Mesenchymal stem cell (in vitro differentiated cells and primary cell): ENCODE results near the gene SSBP2.
"Not testable (repeated sequence)": the region's sequence is repeated elsewhere in the genome, so short reads cannot be mapped to it uniquely, and the experiment has no call there.

Experiments used
- DNase-seq: peaks from one replicate; pipeline ENCODE4 v3.0.0-alpha.2; 2013
- H2AFZ ChIP-seq: one replicate; pipeline ENCODE4 v1.6.1; 2013; ENCODE audit warnings: low read depth, mild to moderate bottlenecking, control low read depth, inconsistent platforms, low read length, moderate library complexity
- H2AK5ac ChIP-seq: 2 replicates; pipeline ENCODE4 v1.6.1; 2013; ENCODE audit warnings: low read length, moderate library complexity, mild to moderate bottlenecking, inconsistent platforms; ENCODE audit not compliant: severe bottlenecking
- H2BK120ac ChIP-seq: one replicate; pipeline ENCODE4 v1.6.1; 2013; ENCODE audit warnings: low read depth, mild to moderate bottlenecking, inconsistent platforms, low read length, moderate library complexity
- H2BK12ac ChIP-seq, 2 experiments: one replicate each; pipeline ENCODE4 v1.6.1; 2013; ENCODE audit warnings: inconsistent platforms in 2 of 2, low read length in 2 of 2, mild to moderate bottlenecking in 2 of 2, moderate library complexity in 2 of 2, control low read depth in 1 of 2
- H2BK15ac ChIP-seq: one replicate; pipeline ENCODE4 v1.6.1; 2013; ENCODE audit warnings: mild to moderate bottlenecking, low read depth, inconsistent platforms; ENCODE audit not compliant: poor library complexity, severe bottlenecking
- H2BK5ac ChIP-seq: 2 replicates; pipeline ENCODE4 v1.6.1; 2013; ENCODE audit warnings: low read depth, mild to moderate bottlenecking, low read length, control low read depth, inconsistent platforms; ENCODE audit not compliant: poor library complexity, severe bottlenecking
- H3K14ac ChIP-seq, 2 experiments: one replicate each; pipeline ENCODE4 v1.6.1; 2013; ENCODE audit warnings: inconsistent platforms in 2 of 2, low read length in 2 of 2, control low read depth in 1 of 2, mild to moderate bottlenecking in 1 of 2, moderate library complexity in 1 of 2
- H3K18ac ChIP-seq, 2 experiments: one replicate each; pipeline ENCODE4 v1.6.1; 2013; ENCODE audit warnings: inconsistent platforms in 2 of 2, low read length in 2 of 2, control low read depth in 1 of 2, low read depth in 1 of 2, mild to moderate bottlenecking in 1 of 2
- H3K23ac ChIP-seq, 2 experiments: one replicate each; pipeline ENCODE4 v1.6.1; 2013; ENCODE audit warnings: inconsistent platforms in 2 of 2, low read length in 2 of 2, mild to moderate bottlenecking in 2 of 2, moderate library complexity in 2 of 2, control low read depth in 1 of 2
- H3K27ac ChIP-seq: 2 replicates; pipeline ENCODE4 v1.5.1; 2013; ENCODE audit warnings: mild to moderate bottlenecking, moderate library complexity, low read length, control low read depth, inconsistent platforms; ENCODE audit not compliant: poor library complexity, severe bottlenecking
- H3K27me3 ChIP-seq, 2 experiments: 2 replicates each; pipeline versions ENCODE4 v1.6.1 to v1.7.0; 2013; ENCODE audit warnings: low read length in 2 of 2, mild to moderate bottlenecking in 2 of 2, moderate library complexity in 2 of 2, control low read depth in 1 of 2, inconsistent platforms in 1 of 2; ENCODE audit not compliant: control insufficient read depth in 1 of 2, insufficient read depth in 1 of 2
- H3K36me3 ChIP-seq, 2 experiments: 2 replicates each; pipeline versions ENCODE4 v1.6.1 to v1.7.0; 2013; ENCODE audit warnings: low read length in 2 of 2, control low read depth in 1 of 2, inconsistent platforms in 1 of 2, low read depth in 1 of 2, mild to moderate bottlenecking in 1 of 2; ENCODE audit not compliant: insufficient read depth in 2 of 2, control insufficient read depth in 1 of 2
- H3K4ac ChIP-seq, 2 experiments: one replicate each; pipeline ENCODE4 v1.6.1; 2013; ENCODE audit warnings: inconsistent platforms in 2 of 2, low read length in 2 of 2, mild to moderate bottlenecking in 2 of 2, moderate library complexity in 2 of 2, control low read depth in 1 of 2, low read depth in 1 of 2
- H3K4me1 ChIP-seq: 2 replicates; pipeline ENCODE4 v1.6.1; 2013; ENCODE audit warnings: low read depth, low read length, control low read depth; ENCODE audit not compliant: control insufficient read depth, insufficient read depth
- H3K4me2 ChIP-seq: 2 replicates; pipeline ENCODE4 v1.6.1; 2013; ENCODE audit warnings: low read length, mild to moderate bottlenecking, inconsistent platforms; ENCODE audit not compliant: poor library complexity, severe bottlenecking
- H3K4me3 ChIP-seq, 2 experiments: 2 replicates each; pipeline versions ENCODE4 v1.5.1 to v1.7.0; 2013; ENCODE audit warnings: low read length in 2 of 2, mild to moderate bottlenecking in 2 of 2, control low read depth in 1 of 2, low read depth in 1 of 2; ENCODE audit not compliant: insufficient read depth in 1 of 2
- H3K79me1 ChIP-seq: replicated peaks from 2 replicates; pipeline ENCODE4 v1.6.1; 2013; ENCODE audit warnings: mild to moderate bottlenecking, control low read depth, low read length, inconsistent platforms; ENCODE audit not compliant: poor library complexity, severe bottlenecking
- H3K9ac ChIP-seq: 2 replicates; pipeline ENCODE4 v1.7.0; 2013; ENCODE audit warnings: mild to moderate bottlenecking, low read length, moderate library complexity
- H3K9me3 ChIP-seq: 2 replicates; pipeline ENCODE4 v1.7.0; 2013; ENCODE audit warnings: mild to moderate bottlenecking, low read length; ENCODE audit not compliant: control insufficient read depth
- H4K8ac ChIP-seq: one replicate; pipeline ENCODE4 v1.6.1; 2013; ENCODE audit warnings: inconsistent platforms, mild to moderate bottlenecking, low read length, moderate library complexity
- H4K91ac ChIP-seq: one replicate; pipeline ENCODE4 v1.6.1; 2013; ENCODE audit warnings: mild to moderate bottlenecking, low read length, inconsistent platforms
- WGBS: methylation state at CpG from one replicate; pipeline ENCODE4 v1.1.7; 2013; ENCODE audit warnings: mixed read lengths; 5-methylcytosine and 5-hydroxymethylcytosine counted together

The SSBP2 gene

DNA sequence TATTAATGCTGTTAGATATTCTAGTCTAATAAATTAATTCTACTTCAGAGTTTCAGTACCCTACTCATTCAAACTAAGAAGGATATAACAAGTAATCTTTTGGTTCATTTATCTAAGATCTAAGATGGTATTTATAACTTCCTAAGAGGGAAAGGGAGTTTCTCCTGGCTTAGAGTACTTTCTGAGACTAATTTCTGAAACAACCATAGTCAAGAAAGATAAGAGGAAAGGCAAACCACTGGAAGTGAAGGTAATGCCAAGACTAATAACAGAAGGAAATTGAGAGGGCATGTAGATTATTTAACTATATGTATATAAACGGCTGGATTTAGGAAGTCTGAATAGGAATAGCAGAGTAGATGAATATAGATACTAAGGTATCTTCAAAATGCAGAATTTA lies 244.5 kb downstream of the SSBP2 start:
- H3K14ac ChIP-seq = no peak overlapping the region
- H3K27me3 ChIP-seq = no peaks in the 10 kb centered on the region
- no peaks in the 10 kb centered on the region for H3K4me1 ChIP-seq
- no CpG with 5 or more reads among the region's 1 CpG for WGBS
- no peak overlapping the region for H3K4ac ChIP-seq
- no peak overlapping the region for H2BK120ac ChIP-seq
- no peak overlapping the region for H4K8ac ChIP-seq
- peak overlapping the region; percentile 90 for H3K9ac ChIP-seq
- no peak overlapping the region for H4K91ac ChIP-seq
- no peak overlapping the region for H3K4me3 ChIP-seq
- DNase-seq = no peak
- H3K9me3 ChIP-seq = no peaks in the 10 kb centered on the region
- no peak overlapping the region for H3K4me2 ChIP-seq
- H3K18ac ChIP-seq = no peak overlapping the region
- no peak overlapping the region for H2AK5ac ChIP-seq
- no peak overlapping the region for H3K23ac ChIP-seq
- no peaks in the 10 kb centered on the region for H3K36me3 ChIP-seq
- no peak overlapping the region for H2AFZ ChIP-seq
- H3K79me1 ChIP-seq = peaks cover 1% of the 10 kb centered on the region
- no peak overlapping the region for H3K27ac ChIP-seq
- H2BK12ac ChIP-seq = no peak overlapping the region
- no peak overlapping the region for H2BK5ac ChIP-seq
- no peak overlapping the region for H2BK15ac ChIP-seq

DNA sequence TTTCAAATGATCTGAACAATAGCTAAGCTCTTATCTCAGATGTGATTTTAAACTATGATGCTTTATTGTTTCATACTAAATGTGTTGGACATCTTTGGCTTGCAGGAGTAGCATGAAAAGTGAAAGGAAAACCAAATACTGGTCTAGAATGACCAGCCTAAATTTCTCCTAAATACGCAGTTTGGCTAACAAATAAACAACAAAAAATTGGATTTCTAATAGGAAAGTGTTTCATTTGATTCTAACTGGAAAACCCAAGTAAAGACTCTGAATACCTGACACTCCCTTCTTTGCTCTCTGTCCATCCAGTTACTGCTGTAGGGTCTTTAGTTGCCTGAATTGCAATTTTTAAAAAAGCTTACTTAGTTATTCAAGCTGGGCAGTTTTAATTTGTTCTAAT lies 245.2 kb downstream of the SSBP2 start:
- no peak overlapping the region for H2BK15ac ChIP-seq
- H2AK5ac ChIP-seq = no peak overlapping the region
- peak overlapping the region; percentile 90 for H3K9ac ChIP-seq
- H2BK12ac ChIP-seq = no peak overlapping the region
- peaks cover 1% of the 10 kb centered on the region for H3K79me1 ChIP-seq
- H2AFZ ChIP-seq = no peak overlapping the region
- no peaks in the 10 kb centered on the region for H3K27me3 ChIP-seq
- no peak overlapping the region for H3K4me2 ChIP-seq
- DNase-seq = no peak
- H3K14ac ChIP-seq = no peak overlapping the region
- H3K4me1 ChIP-seq = no peaks in the 10 kb centered on the region
- H3K4me3 ChIP-seq = peak overlapping the region in 1 of 2 experiments; percentile 44
- H3K36me3 ChIP-seq = no peaks in the 10 kb centered on the region
- no peak overlapping the region for H2BK5ac ChIP-seq
- WGBS = no CpG with 5 or more reads among the region's 1 CpG
- H3K4ac ChIP-seq = no peak overlapping the region
- H3K18ac ChIP-seq = no peak overlapping the region
- no peak overlapping the region for H4K91ac ChIP-seq
- no peak overlapping the region for H4K8ac ChIP-seq
- H3K9me3 ChIP-seq = no peaks in the 10 kb centered on the region
- no peak overlapping the region for H3K23ac ChIP-seq
- H3K27ac ChIP-seq = no peak overlapping the region
- no peak overlapping the region for H2BK120ac ChIP-seq

DNA sequence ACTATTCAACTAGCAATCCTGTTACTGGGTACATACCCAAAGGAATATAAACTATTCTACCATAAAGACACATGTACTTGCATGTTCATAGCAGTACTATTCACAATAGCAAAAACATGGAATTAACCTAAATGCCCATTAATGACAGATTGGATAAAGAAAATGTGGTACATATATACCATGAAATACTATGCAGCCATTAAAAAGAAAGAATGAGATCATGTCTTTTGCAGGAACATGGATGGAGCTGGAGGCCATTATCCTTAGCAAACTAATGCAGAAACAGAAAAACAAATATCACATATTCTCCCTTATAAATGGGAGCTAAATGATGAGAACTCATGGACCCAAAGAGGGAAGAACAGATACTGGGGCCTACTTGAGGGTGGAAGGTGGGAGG lies 247.3 kb downstream of the SSBP2 start:
- H3K4me2 ChIP-seq, H3K4ac ChIP-seq, H3K18ac ChIP-seq, H2BK15ac ChIP-seq, H4K91ac ChIP-seq, H2BK12ac ChIP-seq, H3K27me3 ChIP-seq, H2BK5ac ChIP-seq, H3K4me3 ChIP-seq, H3K23ac ChIP-seq, H3K27ac ChIP-seq, H3K9ac ChIP-seq, H3K36me3 ChIP-seq, H3K79me1 ChIP-seq, H3K9me3 ChIP-seq, H2AK5ac ChIP-seq, H2AFZ ChIP-seq, H4K8ac ChIP-seq, H3K14ac ChIP-seq, DNase-seq, H3K4me1 ChIP-seq, H2BK120ac ChIP-seq: not testable (repeated sequence)

GRCh38 chr5:81495286-81495685 lies 255.6 kb downstream of the SSBP2 start:
- Histone ChIP-seq H2AK5ac (no peak overlapping the region), H2BK120ac (no peak overlapping the region), H3K9ac (no peak overlapping the region), H4K91ac (no peak overlapping the region), H4K8ac (no peak overlapping the region), H2BK12ac (no peak overlapping the region), H3K27me3 (no peaks in the 10 kb centered on the region), H2AFZ (no peak overlapping the region), H2BK15ac (no peak overlapping the region), H3K4me2 (no peak overlapping the region), H3K4ac (no peak overlapping the region), H3K18ac (no peak overlapping the region), H3K9me3 (no peaks in the 10 kb centered on the region), H3K14ac (no peak overlapping the region), H3K27ac (no peak overlapping the region), H3K36me3 (no peaks in the 10 kb centered on the region), H3K4me1 (no peaks in the 10 kb centered on the region), H3K23ac (no peak overlapping the region), H2BK5ac (no peak overlapping the region), H3K4me3 (no peak overlapping the region), H3K79me1 (no peaks in the 10 kb centered on the region)
- 94% methylated on average over 2 of the region's 3 CpGs for WGBS
- no peak for DNase-seq
